Left renal cortex interstitium (tissue), 4 donors: Measurements from ENCODE around the gene SPEF2. TPM values are rescaled to one million over a fixed set of nuclear protein-coding genes. Genes with fewer than 3 reads are reported as not detected.
"Not testable (repeated sequence)": the region's sequence is repeated elsewhere in the genome, so short reads cannot be mapped to it uniquely, and the experiment has no call there.

ENCODE experiments used
- DNase-seq, 4 donors: peaks; one replicate each; pipeline ENCODE4 v3.0.0-alpha.2; 2013; ENCODE audit warnings: low read depth in 4 of 4, low spot score in 2 of 4, missing footprints in 1 of 4
- polyA plus RNA-seq, 4 donors: library from polyadenylated mRNA; unstranded; fragments of 120-200 nt; gene quantifications; one replicate each; pipeline ENCODE4 v1.2.1, GENCODE V29; 2013; ENCODE audit not compliant: insufficient read length in 4 of 4

The SPEF2 gene
- polyA plus RNA-seq, 4 donors: 33.9 to 68.3 (median 49.3) TPM

DNA sequence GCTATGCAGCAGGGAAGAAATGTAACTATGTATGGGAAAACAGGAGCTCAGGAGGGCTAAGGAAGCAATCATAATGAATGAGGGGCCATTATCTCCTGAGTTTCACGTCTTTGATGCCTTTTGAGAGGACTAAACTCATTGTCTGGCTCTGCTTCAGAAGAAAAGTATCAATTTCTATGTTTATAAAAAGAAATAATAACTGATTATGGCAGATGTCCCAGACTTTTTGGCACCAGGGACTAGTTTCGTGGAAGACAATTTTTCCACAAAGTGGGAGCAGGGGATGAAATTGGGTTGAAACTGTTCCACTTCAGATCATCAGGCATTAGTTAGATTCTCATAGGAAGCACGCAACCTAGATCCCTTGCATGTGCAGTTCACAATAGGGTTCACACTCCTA lies 230.3 kb downstream of the SPEF2 start:
- DNase-seq: no peak

GRCh38 chr5:35849860-35850259 lies 232.2 kb downstream of the SPEF2 start:
- DNase-seq: no peak

DNA sequence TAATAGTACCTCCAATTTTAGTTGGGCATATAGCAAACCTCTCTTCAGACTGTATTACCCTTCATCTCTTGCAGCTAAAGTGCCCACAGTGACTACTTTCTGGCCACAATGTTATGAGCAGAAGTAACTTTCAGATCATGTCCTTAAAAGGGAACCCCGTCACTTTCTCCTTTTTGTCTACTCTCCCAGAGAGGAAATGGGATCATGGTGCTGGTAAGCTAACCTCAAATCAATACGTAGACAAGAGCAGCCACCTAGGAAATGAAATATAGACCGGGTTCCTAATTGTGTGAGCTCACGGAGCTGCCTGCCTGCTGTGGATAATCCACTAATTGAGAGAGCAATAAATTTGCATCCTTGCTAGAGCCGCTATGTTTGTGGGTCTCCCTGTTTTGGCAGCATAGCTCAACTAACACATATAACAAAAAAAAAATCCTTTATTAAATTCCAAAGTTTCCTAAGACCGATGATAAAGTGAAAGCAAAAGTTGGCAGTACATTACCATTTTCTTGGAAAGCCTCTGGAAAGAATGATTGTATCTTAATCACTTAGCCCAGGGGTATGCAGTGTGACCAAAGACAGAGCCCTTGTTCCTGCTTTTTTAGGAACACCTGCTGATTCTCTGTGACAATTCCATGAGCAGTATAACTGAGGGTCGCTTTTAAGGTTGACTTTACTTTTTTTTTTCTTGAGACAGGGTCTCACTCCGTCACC lies 233.5 kb downstream of the SPEF2 start:
- no peak for DNase-seq

GRCh38 chr5:35852084-35852734 lies 234.5 kb downstream of the SPEF2 start:
- DNase-seq: no peak

DNA sequence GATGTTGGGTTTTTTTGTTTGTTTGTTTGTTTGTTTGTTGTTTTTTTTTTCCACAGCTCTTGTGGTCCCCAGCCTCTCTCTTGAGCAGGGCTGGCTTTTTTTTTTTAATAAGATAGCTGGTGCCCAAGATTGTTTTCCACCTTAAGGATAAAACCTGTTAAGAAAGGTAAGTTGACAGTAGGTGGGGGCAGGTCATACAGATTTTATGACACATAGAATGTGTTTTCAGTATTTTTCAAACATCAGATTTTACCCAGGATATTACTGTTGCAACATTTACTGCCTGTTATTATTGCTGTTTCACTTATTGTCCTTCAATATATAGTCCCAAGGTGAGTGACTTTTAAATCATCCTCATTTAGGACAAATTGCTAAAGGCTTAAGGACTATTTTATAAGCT lies 235.1 kb downstream of the SPEF2 start:
- DNase-seq: no peak

- no peak for DNase-seq
Observed at GRCh38 chr5:35853631-35854030, 236.0 kb downstream of the SPEF2 start.

GRCh38 chr5:35854248-35854647 lies 236.6 kb downstream of the SPEF2 start:
- DNase-seq: no peak

DNA sequence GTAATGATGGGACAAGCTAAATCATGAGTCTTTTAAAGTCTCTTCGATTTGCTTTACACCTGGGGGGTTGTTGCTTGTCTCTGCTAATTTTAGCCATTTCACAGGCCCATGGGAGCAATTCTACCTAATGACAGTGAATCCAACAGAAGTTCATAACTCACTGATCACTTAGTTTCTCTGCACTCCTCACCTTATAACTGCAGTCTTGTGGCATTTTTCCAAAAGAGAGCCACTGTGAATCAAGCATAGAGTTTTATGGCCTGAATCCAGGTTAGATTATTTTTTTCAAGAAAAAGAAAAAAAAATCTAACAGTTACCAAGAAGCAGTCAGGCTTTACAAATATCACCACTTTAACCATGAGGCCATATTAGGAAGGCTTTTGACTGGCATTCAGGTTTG lies 237.5 kb downstream of the SPEF2 start:
- no peak for DNase-seq

- not testable (repeated sequence) for DNase-seq
Observed at GRCh38 chr5:35856186-35856764, 238.6 kb downstream of the SPEF2 start.

DNA sequence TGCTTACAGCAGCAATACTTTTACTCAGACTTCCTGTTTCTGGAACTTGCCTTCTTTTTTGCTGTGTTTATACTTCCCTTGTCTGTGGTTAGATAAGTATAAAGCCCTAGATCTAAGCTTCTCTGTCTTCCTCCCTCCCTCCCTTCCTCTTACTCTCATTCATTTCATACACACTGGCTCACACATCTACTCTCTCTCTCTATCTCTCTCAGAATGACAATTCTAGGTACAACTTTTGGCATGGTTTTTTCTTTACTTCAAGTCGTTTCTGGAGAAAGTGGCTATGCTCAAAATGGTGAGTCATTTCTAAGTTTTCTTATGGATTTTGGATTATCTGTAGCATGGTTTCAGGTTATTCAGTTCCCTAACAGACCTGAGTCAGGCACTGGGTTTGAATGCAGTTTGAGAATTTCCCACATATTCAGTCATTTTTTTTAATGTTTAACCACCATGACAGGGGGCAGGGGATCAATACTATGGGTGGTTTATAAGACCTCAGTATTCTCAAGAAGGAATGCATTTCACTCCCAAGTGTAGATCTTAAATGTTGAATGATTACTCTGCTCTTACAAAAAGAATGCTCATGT lies 239.2 kb downstream of the SPEF2 start, which contains the start of gene IL7R:
TSS of gene IL7R (plus strand) at position 127 of the 587 bp plus-strand sequence. CDS start at position 214, 87 bp downstream.
- no peak for DNase-seq

GRCh38 chr5:35857606-35858205 lies 240.0 kb downstream of the SPEF2 start:
- DNase-seq: no peak

DNA sequence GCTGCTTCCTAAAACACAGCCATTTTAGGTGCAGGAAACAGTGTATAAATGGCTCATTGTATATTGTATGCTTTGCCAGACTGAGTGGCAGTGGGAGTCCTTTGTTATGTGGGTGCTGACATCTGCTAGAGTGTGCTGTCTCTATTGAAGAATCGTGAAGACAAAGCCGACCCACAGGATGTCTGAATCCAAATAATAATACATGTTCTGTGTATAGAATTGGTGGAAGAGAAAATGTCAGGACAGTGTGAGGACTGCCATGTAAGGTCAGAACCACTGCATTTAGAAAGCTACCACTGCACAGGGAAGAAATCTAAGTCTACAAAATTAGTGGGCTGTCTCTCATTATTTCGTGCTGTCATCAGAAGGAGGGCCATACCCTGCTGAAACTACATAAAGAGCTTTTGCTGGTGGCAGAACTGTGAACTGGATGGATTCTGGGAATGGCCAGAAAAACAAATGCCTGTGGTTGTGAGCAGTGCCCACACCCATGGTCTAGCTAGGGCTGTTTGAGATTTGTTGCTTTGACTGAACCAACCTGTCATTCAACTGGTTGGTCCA lies 241.5 kb downstream of the SPEF2 start:
- DNase-seq: no peak

- DNase-seq: no peak
Observed at GRCh38 chr5:35860686-35861085, 243.0 kb downstream of the SPEF2 start.

DNA sequence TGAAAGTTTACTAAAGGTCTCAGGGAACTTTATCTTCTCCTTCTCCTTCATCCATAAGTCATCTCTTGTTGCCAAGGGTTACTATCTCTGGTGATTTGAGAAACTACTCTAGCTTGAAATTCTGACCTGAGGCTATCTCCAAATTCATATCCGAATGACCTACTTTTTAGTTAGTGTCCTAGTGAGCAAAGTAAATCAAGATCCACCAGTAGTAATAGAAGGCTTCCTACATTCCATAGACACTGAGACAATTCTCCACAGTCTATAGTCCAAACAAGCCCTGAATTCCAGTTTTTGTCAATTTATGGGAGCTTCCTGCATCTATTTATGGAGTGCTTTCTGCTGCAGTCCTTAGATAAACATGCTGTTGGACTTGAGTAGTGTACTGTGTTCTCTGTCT lies 244.1 kb downstream of the SPEF2 start:
- DNase-seq: no peak

DNA sequence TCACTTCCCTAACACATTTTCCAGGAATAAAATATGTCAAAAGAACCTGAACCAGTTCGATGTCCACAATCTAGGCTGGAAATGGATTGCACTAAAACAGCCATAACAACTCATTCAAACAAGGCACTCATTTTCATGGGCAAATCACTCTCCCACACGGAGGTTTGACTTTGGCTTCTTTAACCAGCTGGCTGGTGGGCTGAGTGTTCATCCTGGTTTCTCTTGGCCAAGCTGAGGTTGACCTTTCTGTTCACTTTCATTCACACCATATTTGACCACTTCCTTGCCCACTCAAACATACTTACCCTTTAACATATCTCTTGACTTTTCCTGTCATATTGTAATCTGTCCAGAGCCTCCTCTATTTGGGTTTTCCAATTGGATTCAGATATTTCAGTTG lies 244.5 kb downstream of the SPEF2 start:
- DNase-seq: no peak

- DNase-seq: no peak
Observed at GRCh38 chr5:35863159-35863558, 245.5 kb downstream of the SPEF2 start.

Other genes with a start within 250 kb of the SPEF2 start
- gene IL7R, start 239.0 kb downstream of the SPEF2 start, polyA plus RNA-seq: 1 to 10 TPM in 2 of 4 donors, under 1 TPM in 2; 0.52 to 1.5 (median 0.93) TPM